HepG2 (cell line): Measurements from ENCODE around the gene ENTPD6. TPM values are rescaled to one million over a fixed set of nuclear protein-coding genes. Genes with fewer than 3 reads are reported as not detected.

ENCODE experiments used
- ARNT2 ChIP-seq: sonication (generic); formaldehyde crosslinking; IDR thresholded peaks from 2 replicates; pipeline ENCODE4 v1.8.0; 2022; ENCODE audit warnings: mild to moderate bottlenecking, low read depth, missing genetic modification reagents, moderate library complexity
- CEBPG ChIP-seq: IDR thresholded peaks from 2 replicates; pipeline ENCODE4 v1.6.1; 2016
- FOXP1 ChIP-seq, 2 experiments: fragments of 450-650 bp in 1 of 2; IDR thresholded peaks; 2 replicates each; pipeline ENCODE4 v1.6.1; 2017 to 2018; ENCODE audit warnings: antibody characterized with exemption in 1 of 2
- GATAD2A ChIP-seq: IDR thresholded peaks from 2 replicates; pipeline ENCODE4 v1.6.1; 2016
- HNRNPUL1 ChIP-seq: fragments of 200-400 bp; formaldehyde crosslinking; IDR thresholded peaks from 2 replicates; pipeline ENCODE4 v1.6.1; 2017; ENCODE audit warnings: low read depth, mild to moderate bottlenecking, low read length, moderate library complexity
- KDM2A ChIP-seq: sonication (generic); formaldehyde crosslinking; IDR thresholded peaks from 2 replicates; pipeline ENCODE4 v1.4.0; 2020; ENCODE audit warnings: low read depth, missing genetic modification reagents, borderline replicate concordance
- MXI1 ChIP-seq: IDR thresholded peaks from 3 replicates; pipeline ENCODE4 v1.6.1; 2012; ENCODE audit warnings: low read depth, low read length, inconsistent platforms, borderline replicate concordance
- NFKBIZ ChIP-seq: IDR thresholded peaks from 2 replicates; pipeline ENCODE4 v1.6.1; 2018; ENCODE audit warnings: missing genetic modification reagents, missing compliant biosample characterization
- TBL1XR1 ChIP-seq: fragments of 150-350 bp; IDR thresholded peaks from 2 replicates; pipeline ENCODE4 v1.6.1; 2014; ENCODE audit warnings: borderline replicate concordance, low read length; ENCODE audit not compliant: partially characterized antibody
- ZNF205 ChIP-seq: IDR thresholded peaks from 2 replicates; pipeline ENCODE4 v1.6.1; 2018; ENCODE audit warnings: missing biosample characterization, missing genetic modification reagents
- ZNF24 ChIP-seq: fragments of 450-650 bp; IDR thresholded peaks from 2 replicates; pipeline ENCODE4 v1.6.1; 2017; ENCODE audit warnings: antibody characterized with exemption, mild to moderate bottlenecking
- ZNF598 ChIP-seq: sonication (generic); formaldehyde crosslinking; IDR thresholded peaks from 2 replicates; pipeline ENCODE4 v1.5.1; 2020; ENCODE audit warnings: mild to moderate bottlenecking, missing genetic modification reagents, borderline replicate concordance
- ZNF878 ChIP-seq: sonication (generic); formaldehyde crosslinking; IDR thresholded peaks from 2 replicates; pipeline ENCODE4 v1.8.1; 2023; ENCODE audit warnings: mild to moderate bottlenecking, missing genetic modification reagents, moderate library complexity
- polyA plus RNA-seq, 8 experiments: library from polyadenylated mRNA; depleted of rRNA in 3 of 8; stranded (reverse) in 7 of 8; unstranded in 1 of 8; fragments of >200 nt; fragmentation: Illumina TruSeq in 4 of 8; extraction: Trizol in 4 of 8; gene quantifications; 2 replicates each; pipeline versions ENCODE4 v1.2.1 to v1.2.3, GENCODE V29; 2011 to 2016; ENCODE audit warnings: low read depth in 4 of 8, missing spikeins in 1 of 8, mixed read lengths in 1 of 8; ENCODE audit not compliant: insufficient read depth in 1 of 8
- total RNA-seq, 5 experiments: library from RNA; depleted of rRNA; stranded (reverse); fragments of >200 nt; fragmentation: Illumina TruSeq; extraction: Trizol; gene quantifications; 2 replicates each; pipeline ENCODE4 v1.2.3, GENCODE V29; 2016; ENCODE audit warnings: low read depth in 1 of 5
- TF ChIP-seq, protein P1 (sequence below): sonication (generic); formaldehyde crosslinking; IDR thresholded peaks from 2 replicates; pipeline ENCODE4 v1.4.0; 2020; ENCODE audit warnings: missing genetic modification reagents, borderline replicate concordance
- TF ChIP-seq, protein P2 (sequence below): sonication (generic); formaldehyde crosslinking; IDR thresholded peaks from 2 replicates; pipeline ENCODE4 v1.4.0; 2020; ENCODE audit warnings: mild to moderate bottlenecking, missing genetic modification reagents
- TF ChIP-seq, protein P3 (sequence below): sonication (generic); formaldehyde crosslinking; IDR thresholded peaks from 2 replicates; pipeline ENCODE4 v1.4.0; 2020; ENCODE audit warnings: missing genetic modification reagents; ENCODE audit errors: not compliant biosample characterization
- TF ChIP-seq, protein P4 (sequence below): sonication (generic); formaldehyde crosslinking; IDR thresholded peaks from 2 replicates; pipeline ENCODE4 v1.4.0; 2020; ENCODE audit warnings: missing genetic modification reagents
- TF ChIP-seq, protein P5 (sequence below): sonication (generic); formaldehyde crosslinking; IDR thresholded peaks from 2 replicates; pipeline ENCODE4 v1.5.1; 2020; ENCODE audit warnings: mild to moderate bottlenecking, missing genetic modification reagents, borderline replicate concordance

ENTPD6 gene
- total and polyA plus RNA-seq, 2 of the 13 experiments (the other 11 are each of a cell fraction or from before 2014, with no cell fraction given), result 164 to 172 TPM

DNA sequence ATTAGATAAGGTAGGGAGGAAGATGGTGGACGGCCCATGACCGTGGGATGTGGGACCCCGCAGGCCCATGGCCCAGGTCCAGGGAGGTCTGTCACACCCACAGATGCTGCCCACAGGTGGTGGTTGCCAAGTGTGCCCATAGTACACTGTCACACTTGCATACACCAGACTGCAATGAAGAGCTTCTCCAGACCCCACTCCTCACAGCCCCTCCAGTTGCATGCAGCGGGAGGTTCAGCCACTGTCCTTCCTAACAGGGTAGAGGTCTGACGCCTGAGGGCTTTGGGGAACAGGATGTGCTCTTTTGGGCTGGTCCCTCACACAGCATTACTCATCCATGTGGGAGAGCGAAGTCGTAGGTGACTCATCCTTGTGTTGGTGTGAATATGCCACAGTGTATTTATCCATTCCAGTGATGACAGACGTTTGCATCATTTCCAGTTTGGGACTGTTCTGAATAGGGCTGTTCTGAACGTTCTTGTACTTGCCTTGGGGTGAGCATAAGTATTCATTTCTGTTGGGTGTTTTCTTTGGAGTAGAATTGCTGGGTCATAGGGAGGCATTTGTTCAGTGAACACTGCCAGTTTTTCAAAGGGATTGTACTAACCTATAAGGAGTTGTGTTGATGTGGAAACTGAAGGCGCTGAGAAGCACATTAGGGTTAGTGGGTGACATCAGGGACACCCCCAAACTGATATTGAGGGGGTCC is 42.3 kb downstream of the ENTPD6 start (continued):
- TF ChIP-seq, protein P1, sequence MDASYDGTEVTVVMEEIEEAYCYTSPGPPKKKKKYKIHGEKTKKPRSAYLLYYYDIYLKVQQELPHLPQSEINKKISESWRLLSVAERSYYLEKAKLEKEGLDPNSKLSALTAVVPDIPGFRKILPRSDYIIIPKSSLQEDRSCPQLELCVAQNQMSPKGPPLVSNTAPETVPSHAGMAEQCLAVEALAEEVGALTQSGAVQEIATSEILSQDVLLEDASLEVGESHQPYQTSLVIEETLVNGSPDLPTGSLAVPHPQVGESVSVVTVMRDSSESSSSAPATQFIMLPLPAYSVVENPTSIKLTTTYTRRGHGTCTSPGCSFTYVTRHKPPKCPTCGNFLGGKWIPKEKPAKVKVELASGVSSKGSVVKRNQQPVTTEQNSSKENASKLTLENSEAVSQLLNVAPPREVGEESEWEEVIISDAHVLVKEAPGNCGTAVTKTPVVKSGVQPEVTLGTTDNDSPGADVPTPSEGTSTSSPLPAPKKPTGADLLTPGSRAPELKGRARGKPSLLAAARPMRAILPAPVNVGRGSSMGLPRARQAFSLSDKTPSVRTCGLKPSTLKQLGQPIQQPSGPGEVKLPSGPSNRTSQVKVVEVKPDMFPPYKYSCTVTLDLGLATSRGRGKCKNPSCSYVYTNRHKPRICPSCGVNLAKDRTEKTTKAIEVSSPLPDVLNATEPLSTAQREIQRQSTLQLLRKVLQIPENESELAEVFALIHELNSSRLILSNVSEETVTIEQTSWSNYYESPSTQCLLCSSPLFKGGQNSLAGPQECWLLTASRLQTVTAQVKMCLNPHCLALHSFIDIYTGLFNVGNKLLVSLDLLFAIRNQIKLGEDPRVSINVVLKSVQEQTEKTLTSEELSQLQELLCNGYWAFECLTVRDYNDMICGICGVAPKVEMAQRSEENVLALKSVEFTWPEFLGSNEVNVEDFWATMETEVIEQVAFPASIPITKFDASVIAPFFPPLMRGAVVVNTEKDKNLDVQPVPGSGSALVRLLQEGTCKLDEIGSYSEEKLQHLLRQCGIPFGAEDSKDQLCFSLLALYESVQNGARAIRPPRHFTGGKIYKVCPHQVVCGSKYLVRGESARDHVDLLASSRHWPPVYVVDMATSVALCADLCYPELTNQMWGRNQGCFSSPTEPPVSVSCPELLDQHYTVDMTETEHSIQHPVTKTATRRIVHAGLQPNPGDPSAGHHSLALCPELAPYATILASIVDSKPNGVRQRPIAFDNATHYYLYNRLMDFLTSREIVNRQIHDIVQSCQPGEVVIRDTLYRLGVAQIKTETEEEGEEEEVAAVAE, result 0 out of 2 replicates have a peak, but pooled peaks have one; percentile 31
- TF ChIP-seq HNRNPUL1 (no peak), NFKBIZ (CRISPR knock-in tag) (peak; percentile 84), MXI1 (peak; percentile 58; the same call in 1 of the 3 replicates), KDM2A (CRISPR knock-in tag) (no peak; the same call in 1 of the 2 replicates), ARNT2 (CRISPR knock-in tag) (peak; percentile 30; the same call in 1 of the 2 replicates), ZNF24 (no peak), FOXP1 (IDR thresholded peaks at IDR 0.05) (no peak), FOXP1 (CRISPR knock-in tag; IDR thresholded peaks at IDR 0.05) (peak; percentile 62), ZNF205 (CRISPR knock-in tag) (no peak), ZNF598 (no peak), CEBPG (CRISPR knock-in tag) (peak; percentile 95), TBL1XR1 (peak; percentile 28), GATAD2A (CRISPR knock-in tag) (peak; percentile 76), ZNF878 (CRISPR knock-in tag) (no peak)
- TF ChIP-seq, protein P2, sequence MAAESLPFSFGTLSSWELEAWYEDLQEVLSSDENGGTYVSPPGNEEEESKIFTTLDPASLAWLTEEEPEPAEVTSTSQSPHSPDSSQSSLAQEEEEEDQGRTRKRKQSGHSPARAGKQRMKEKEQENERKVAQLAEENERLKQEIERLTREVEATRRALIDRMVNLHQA (CRISPR knock-in tag), result peak; percentile 94
- TF ChIP-seq, protein P3, sequence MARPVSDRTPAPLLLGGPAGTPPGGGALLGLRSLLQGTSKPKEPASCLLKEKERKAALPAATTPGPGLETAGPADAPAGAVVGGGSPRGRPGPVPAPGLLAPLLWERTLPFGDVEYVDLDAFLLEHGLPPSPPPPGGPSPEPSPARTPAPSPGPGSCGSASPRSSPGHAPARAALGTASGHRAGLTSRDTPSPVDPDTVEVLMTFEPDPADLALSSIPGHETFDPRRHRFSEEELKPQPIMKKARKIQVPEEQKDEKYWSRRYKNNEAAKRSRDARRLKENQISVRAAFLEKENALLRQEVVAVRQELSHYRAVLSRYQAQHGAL, result no peak
- TF ChIP-seq, protein P4, sequence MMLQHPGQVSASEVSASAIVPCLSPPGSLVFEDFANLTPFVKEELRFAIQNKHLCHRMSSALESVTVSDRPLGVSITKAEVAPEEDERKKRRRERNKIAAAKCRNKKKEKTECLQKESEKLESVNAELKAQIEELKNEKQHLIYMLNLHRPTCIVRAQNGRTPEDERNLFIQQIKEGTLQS, result peak; percentile 95
- TF ChIP-seq, protein P5, sequence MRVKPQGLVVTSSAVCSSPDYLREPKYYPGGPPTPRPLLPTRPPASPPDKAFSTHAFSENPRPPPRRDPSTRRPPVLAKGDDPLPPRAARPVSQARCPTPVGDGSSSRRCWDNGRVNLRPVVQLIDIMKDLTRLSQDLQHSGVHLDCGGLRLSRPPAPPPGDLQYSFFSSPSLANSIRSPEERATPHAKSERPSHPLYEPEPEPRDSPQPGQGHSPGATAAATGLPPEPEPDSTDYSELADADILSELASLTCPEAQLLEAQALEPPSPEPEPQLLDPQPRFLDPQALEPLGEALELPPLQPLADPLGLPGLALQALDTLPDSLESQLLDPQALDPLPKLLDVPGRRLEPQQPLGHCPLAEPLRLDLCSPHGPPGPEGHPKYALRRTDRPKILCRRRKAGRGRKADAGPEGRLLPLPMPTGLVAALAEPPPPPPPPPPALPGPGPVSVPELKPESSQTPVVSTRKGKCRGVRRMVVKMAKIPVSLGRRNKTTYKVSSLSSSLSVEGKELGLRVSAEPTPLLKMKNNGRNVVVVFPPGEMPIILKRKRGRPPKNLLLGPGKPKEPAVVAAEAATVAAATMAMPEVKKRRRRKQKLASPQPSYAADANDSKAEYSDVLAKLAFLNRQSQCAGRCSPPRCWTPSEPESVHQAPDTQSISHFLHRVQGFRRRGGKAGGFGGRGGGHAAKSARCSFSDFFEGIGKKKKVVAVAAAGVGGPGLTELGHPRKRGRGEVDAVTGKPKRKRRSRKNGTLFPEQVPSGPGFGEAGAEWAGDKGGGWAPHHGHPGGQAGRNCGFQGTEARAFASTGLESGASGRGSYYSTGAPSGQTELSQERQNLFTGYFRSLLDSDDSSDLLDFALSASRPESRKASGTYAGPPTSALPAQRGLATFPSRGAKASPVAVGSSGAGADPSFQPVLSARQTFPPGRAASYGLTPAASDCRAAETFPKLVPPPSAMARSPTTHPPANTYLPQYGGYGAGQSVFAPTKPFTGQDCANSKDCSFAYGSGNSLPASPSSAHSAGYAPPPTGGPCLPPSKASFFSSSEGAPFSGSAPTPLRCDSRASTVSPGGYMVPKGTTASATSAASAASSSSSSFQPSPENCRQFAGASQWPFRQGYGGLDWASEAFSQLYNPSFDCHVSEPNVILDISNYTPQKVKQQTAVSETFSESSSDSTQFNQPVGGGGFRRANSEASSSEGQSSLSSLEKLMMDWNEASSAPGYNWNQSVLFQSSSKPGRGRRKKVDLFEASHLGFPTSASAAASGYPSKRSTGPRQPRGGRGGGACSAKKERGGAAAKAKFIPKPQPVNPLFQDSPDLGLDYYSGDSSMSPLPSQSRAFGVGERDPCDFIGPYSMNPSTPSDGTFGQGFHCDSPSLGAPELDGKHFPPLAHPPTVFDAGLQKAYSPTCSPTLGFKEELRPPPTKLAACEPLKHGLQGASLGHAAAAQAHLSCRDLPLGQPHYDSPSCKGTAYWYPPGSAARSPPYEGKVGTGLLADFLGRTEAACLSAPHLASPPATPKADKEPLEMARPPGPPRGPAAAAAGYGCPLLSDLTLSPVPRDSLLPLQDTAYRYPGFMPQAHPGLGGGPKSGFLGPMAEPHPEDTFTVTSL (CRISPR knock-in tag), result peak; percentile 31; the same call in 1 of the 2 replicates
